NCI-H510A (cell line): ENCODE measurements around the gene ATF7.
A peak's percentile ranks its signal among the peaks of the same experiment; 100 is the strongest.
"Not testable (repeated sequence)": the region's sequence is repeated elsewhere in the genome, so short reads cannot be mapped to it uniquely, and the experiment has no call there.

ENCODE experiments used
- DNase-seq: peaks from one replicate; lab custom pipeline; 2025; lab: John Stamatoyannopoulos, UW

Gene ATF7

GRCh38 chr12:53625946-53626701 lies at the start of gene ATF7:
TSS of gene ATF7 (minus strand) at chr12:53626382. CDS start at chr12:53601000, 25,382 bp downstream.
- peak; percentile 92 for DNase-seq

GRCh38 chr12:53674977-53675700 lies 49.0 kb upstream of the ATF7 start:
- no peak for DNase-seq

GRCh38 chr12:53670971-53671370 lies 44.8 kb upstream of the ATF7 start:
- DNase-seq, result no peak

GRCh38 chr12:53670308-53670707 lies 44.1 kb upstream of the ATF7 start:
- DNase-seq, result no peak

- no peak for DNase-seq
Measured at GRCh38 chr12:53667080-53667479, 40.9 kb upstream of the ATF7 start.

- DNase-seq, result no peak
Measured at GRCh38 chr12:53664936-53665335, 38.8 kb upstream of the ATF7 start.

GRCh38 chr12:53664191-53664590 lies 38.0 kb upstream of the ATF7 start:
- DNase-seq, result no peak

- DNase-seq, result no peak
Measured at GRCh38 chr12:53660041-53660440, 33.9 kb upstream of the ATF7 start.

GRCh38 chr12:53659571-53659981 lies 33.4 kb upstream of the ATF7 start:
- DNase-seq, result no peak

GRCh38 chr12:53659011-53659551 lies 32.9 kb upstream of the ATF7 start:
- no peak for DNase-seq

GRCh38 chr12:53657041-53657440 lies 30.9 kb upstream of the ATF7 start:
- no peak for DNase-seq

- DNase-seq, result no peak
Measured at GRCh38 chr12:53653595-53653994, 27.4 kb upstream of the ATF7 start.

- no peak for DNase-seq
Measured at GRCh38 chr12:53652366-53652765, 26.2 kb upstream of the ATF7 start.

- no peak for DNase-seq
Measured at GRCh38 chr12:53651737-53652136, 25.6 kb upstream of the ATF7 start.

- DNase-seq, result not testable (repeated sequence)
Measured at GRCh38 chr12:53646300-53646699, 20.1 kb upstream of the ATF7 start.

GRCh38 chr12:53645165-53645564 lies 19.0 kb upstream of the ATF7 start:
- DNase-seq, result no peak

- no peak for DNase-seq
Measured at GRCh38 chr12:53644133-53644532, 18.0 kb upstream of the ATF7 start.

- DNase-seq, result no peak
Measured at GRCh38 chr12:53643232-53643979, 17.2 kb upstream of the ATF7 start.

- no peak for DNase-seq
Measured at GRCh38 chr12:53638057-53638456, 11.9 kb upstream of the ATF7 start.

GRCh38 chr12:53636641-53637040 lies 10.5 kb upstream of the ATF7 start:
- DNase-seq, result no peak

GRCh38 chr12:53635708-53636107 lies 9.5 kb upstream of the ATF7 start:
- DNase-seq, result not testable (repeated sequence)

- DNase-seq, result no peak
Measured at GRCh38 chr12:53631721-53632120, 5.5 kb upstream of the ATF7 start.
